ENCODE results near the gene RHOB.
"Not testable (repeated sequence)": the region's sequence is repeated elsewhere in the genome, so short reads cannot be mapped to it uniquely, and the experiment has no call there.

Gene RHOB

DNA sequence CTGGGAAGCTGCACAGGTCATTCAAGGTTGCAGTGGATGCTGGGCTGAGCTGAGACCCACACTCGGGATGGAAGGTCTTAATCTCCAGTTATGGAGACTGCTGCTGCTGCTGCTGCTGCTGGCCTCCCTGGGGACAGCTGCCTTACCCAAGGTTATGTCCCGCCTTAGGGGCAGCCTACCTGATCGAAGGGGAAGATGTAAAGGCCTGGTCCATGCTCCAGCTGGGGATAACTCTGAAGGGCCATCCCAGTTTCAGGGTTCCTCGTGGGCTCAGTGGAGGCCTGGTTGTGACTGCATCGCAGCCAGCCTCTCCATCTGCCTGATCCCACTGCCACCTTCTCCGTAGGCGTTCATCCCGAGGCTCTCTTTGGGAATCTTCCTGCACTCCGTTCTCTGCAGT is 33.0 kb downstream of the RHOB start:
- no peak for DNase-seq

DNA sequence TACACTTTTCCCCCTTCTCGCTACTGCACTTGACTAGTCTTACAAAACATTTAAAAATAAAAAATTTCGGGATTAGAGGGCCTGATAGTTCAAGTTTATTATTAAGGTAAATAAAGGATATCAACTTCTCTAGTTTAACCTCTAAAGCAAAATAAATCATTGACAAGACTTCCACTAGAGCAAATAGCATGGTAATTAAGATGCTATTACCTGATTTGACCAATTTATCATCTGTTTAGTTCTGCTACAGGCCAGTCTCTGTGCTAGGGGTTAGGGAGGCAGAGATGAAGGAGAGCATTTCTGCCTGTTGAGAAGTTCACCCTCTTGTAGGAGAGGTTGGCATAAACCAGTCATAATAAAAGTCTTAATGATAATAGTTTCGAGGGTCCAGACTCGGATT is 34.0 kb downstream of the RHOB start:
- DNase-seq, result no peak

DNA sequence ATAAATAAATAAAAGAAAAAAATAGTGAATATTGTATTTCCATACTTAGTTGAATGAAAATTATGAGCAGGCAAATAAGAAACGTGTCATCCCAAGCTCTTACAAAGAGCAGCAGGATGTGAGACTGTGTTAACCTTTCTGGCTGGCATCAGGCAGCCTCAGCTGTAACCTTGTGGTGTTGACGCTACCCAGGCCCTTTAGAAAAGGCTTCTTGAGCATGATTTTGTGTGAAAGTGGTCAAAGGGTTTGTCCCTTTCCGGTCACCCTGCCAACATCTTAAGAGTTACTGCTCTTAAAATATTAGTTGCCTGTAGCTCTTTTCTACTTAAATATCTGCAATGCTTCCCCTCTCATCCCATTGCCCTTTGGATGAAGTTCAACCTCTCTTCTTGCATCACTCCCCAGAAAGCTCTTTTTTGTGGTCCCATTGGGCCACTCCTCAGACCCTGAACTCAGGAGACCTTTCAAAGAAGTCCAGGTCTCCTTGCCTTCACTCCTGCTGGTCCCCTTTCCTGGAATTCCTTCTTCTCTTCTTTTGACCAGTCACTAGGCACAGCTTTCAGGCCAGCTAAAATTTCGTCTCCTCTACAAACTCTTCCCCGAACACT is 35.0 kb downstream of the RHOB start:
- no peak for DNase-seq

DNA sequence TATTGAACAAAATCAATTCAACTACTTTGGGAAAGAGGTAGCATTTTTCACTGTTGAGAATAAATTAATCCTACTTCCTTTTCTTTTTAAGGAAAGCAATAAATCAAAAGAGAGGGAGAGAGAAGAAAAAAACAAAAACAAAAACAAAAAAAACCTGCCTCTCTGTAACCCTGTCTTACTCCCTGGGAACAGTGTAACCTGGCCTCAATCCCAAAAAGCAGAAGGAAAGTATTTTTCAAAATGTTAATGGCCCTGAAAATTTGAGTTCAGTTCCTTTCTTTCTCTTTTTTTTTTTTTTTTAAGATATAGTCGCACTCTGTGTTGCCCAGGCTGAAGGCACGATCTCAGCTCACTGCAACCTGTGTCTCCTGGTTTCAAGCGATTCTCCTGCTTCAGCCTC is 35.9 kb downstream of the RHOB start:
- DNase-seq, result no peak

DNA sequence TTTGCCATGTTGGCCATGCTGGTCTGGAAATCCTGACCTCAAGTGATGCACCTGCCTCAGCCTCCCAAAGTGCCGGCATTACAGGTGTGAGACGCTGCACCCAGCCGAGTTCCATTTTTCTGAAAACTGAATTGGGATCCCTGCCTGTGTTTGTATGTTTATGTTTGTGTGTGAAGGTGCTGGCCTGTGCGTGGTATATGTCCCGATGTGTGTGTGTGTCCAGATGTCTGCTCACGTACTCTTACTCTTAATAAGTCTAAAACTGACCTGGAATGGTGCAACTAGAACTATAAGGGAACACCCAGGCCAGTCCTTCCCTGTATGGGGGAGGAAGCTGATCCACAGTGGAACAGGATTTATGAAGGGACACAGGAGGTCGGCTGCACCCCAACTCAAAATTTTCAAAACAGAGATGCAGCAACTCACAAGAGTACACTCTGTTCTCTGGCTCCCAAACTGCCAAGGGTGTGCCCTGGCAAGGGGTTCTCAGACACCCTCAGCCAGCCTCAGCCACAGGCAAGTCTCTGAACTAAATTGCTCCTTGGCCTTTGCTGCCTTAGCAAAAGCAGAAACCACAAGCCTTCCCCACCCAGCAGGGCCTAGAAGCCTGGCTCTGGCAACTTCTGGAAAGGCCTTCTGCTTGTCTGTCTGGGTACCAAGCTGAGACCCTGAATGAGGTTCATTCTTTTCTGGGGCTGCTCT is 36.5 kb downstream of the RHOB start:
- DNase-seq, result no peak

DNA sequence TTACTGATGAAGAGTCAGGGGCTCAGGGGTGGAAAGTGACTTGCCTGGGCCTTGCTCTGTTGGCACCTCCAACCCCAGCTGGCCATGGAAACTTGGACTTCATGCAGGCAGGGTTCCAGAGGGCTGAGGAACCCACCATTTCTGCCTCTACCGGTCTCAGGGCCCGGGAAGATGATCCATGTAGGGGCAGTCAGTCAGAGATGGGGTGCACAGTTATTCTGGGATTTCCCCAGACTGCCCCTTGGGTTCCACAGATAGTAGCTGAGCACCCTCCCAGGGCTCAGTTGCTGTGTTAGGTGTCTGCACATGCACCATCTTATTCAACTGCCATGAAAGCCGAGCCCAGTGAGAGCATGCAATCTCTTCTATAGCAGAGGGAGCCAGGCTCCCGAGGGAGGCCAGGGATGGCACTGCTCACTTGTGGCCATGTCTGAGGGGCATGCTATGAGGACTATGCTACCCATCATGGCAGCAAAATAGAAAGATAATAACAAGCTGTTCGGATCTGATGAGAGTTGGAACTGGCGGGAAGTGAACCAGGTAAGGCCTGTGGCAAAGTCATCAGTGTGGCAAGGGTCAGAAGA is 37.3 kb downstream of the RHOB start:
- DNase-seq, result no peak

DNA sequence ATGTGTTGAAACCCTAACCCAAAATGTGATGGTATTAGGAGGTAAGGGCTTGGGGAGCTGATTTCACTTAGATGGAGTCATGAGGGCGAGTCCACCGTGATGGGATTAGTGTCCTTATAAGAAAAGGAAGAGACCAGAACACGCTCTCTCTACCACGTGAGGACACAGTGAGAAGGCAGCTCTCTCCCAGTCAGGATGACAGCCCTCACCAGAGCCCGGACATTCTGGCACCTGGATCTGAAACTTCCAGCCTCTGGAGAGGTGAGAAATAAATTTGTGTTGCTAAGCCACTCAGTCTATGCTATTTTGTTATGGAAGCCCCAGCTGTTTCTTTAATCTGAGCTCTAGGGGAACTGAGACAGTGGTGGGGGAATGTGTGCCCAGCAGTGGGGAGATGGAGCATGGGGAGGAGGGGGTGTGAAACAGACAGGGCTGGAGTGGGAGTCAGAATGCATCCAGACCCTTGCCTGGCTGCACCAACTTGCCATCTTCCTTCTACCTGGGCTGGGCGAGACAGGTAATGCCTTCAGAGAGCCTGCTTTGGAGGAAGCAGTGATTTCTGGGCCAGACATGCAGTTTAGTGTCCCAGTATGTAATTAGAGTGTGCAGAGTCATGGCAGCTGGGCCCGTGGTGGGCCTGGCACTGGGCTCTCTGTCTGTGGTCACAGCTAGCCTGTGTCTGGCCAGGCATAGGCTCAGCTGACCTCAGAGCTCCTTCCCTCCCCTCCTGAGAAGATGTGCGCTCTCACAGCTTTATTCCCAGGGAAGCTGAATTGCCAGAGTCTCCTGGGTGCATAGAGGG is 38.1 kb downstream of the RHOB start:
- no peak for DNase-seq

DNA sequence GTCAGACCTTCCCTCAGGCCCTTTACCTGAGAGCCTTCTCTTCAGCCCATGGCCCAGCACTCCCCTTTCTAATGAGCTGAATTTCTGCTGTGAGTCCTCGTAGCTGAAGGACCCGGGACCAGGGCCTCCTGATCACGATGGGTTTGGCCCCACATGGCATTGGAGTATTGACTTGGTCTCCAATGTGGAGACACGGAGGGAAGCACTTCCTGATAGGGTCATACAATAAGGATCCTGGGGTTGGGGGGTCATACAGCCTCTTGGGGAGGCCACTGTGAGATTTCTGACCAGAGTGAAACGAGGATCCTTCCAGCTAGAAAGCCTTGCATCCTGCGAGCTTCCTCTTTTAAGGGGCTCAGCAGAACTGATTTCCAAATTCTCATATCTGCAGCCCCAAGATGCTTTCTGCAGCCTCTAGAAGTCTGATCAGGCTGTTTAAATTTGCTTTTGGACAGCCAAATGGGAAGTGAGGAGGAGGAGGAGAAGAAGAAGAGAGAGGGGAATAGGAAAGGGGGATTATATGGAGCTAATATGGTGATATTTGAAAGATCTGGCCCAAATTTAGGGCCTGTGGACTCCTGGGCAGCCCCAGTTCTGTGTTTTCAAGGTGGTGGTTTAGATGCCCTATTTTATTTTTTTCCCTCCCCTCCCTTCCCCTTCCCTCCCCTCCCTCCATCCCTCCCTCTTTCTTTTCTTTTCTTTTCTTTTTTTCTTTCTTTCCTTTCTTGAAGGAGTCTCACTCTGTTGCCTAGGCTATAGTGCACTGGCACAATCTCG is 38.9 kb downstream of the RHOB start:
- no peak for DNase-seq

DNA sequence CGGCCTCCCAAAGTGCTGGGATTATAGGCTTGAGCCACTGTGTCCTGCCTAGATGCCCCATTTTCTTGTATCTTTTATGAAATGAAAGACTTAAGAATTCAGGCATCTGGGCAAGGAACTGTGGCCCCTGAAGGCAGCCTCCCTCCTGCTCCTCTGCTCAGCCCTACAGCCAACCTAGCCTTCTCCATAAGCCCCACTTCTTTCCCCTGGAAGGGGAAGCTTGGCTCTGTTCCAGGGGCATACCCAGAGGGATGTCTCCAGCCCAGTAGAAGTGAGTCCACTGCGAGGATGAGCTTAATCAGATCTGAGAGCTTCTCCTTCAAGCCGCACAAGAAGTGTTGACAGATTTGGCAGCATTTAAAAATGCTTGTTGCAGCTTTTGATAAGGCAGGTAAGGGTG is 39.7 kb downstream of the RHOB start:
- no peak for DNase-seq

DNA sequence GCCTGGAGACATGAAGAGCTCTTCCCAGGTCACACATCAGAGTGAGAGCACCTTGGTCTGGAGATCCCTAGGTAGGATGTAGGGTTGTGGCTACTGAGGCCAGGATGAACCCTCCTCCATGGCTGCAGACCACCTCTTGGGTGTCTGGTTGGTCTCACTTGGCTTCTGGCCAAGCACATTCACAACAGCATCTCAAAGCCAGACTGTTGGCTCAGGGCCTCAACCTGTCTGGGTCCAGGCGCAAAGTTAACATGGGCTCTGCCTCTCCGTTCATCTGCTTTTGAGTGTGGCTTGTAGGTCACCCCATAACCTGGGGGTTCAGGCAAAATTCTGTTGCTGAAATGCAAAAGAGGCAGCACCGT is 40.1 kb downstream of the RHOB start:
- no peak for DNase-seq

DNA sequence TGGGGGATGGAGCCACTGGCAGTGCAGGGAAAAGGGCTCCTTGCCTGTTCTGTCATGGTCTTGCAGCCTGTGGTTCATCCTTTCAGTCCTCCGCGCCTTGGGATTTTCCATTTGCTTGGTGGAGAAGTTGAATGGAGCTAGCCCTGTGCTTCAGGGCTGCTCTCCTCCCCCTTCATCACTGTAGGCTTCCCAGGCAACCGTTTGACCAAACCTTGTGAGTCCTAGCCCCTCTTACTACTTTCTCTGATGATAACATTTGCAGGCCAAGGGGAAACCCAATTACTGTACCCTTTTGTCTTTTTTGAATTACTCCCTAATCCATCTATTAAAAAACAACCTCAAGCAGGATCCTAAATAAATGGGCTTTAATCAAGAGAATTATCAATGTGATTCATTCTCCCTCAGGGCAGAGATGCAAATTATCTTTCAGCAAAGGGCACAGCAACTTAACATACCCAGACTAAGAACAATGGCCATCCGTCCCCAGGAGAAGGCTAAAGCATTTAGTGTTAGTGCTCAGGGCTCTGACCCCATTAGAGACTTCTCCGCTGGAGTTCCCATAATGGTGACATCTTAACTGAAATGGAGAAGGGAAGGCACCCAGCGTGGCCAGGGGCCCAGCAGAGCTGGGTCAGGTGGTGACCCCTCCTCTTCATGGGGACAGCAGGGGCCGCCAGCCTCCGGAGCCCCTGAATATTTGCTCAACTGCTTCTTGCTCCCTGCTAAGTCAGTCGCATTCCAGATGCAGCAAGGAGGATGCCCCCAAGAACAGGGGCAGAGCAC is 40.7 kb downstream of the RHOB start:
- DNase-seq, result no peak

DNA sequence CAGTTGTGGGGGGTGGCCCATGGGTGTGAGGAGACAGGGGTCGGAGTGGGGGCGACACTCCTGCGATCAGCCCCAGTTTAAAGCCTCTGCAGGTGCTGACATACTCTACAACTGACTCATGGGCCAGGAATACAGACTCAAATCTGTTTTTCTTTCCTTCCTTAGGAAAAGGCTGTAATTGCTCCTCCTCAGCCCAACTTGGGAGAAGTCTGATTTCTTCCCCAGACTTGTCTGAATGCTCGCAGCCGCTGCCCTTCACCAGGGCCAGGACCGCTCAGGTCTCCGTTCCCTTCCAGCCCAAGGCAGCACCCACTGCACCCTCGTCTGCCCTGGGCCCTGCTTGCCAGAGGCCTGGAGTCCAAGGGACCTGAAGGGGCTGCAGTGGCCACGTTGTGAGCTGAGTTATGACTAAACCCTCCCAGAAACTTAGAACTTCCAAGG is 41.3 kb downstream of the RHOB start:
- no peak for DNase-seq

DNA sequence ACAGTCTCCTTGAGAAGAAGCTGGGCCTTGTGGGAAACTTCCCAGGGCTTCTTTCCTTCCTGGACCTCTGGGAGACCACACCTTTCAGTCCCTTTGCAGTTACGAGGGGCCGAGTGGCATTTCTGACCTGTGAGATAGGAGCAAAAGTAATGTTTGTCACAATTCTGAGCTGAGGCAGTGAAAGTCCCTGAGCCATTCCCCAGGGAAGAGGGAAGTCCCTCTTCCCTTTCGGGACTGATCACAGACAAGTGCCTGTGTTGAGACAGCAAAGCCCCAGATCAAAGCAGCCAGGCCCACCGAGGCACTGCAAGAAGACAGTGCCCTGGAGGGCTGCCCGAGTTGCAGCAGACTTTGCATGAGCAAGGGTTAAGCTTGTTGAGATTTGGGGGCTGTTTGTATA is 41.9 kb downstream of the RHOB start:
- no peak for DNase-seq

DNA sequence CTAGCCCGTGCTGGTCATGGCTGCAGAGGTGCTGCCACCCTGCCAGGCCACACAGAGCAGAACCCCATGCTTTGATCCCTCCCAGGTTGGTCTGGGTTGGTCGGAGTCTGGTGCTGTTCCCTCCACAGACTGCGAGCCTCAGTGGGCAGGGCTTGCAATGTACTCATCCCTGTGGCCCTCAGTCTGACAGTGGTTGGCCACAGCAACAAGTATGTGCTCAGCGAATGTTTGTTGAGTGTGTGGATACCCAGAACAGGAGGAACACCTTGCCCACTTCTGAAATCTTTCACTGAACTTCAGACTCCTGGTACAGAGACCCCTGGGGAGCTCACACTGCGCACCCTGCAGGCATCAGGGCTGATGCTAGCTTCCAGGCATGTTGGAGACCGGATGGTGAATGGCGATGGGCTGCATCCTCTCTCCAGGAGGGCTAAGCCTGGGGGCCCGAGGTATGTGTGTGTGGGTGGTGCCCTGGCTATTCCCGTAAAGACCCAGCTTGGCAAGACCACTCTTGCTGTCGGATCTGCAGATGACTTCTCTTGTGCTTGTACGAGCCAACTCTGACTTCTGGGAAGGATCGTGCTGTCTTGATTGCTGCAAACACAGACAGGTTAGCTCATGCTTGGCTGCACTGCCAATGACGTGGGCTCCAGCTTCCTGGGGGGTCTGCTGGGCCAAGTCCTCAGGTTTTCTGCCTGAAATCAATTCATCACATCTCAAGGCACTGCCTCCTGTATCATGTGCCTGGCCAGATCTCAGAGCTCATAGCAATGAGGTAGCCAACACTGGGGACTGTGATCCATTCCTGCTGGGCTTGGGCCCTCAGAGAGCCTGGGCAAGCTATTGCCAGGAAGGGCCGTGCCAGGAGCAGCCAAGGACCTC is 43.7 kb downstream of the RHOB start:
- no peak for DNase-seq

DNA sequence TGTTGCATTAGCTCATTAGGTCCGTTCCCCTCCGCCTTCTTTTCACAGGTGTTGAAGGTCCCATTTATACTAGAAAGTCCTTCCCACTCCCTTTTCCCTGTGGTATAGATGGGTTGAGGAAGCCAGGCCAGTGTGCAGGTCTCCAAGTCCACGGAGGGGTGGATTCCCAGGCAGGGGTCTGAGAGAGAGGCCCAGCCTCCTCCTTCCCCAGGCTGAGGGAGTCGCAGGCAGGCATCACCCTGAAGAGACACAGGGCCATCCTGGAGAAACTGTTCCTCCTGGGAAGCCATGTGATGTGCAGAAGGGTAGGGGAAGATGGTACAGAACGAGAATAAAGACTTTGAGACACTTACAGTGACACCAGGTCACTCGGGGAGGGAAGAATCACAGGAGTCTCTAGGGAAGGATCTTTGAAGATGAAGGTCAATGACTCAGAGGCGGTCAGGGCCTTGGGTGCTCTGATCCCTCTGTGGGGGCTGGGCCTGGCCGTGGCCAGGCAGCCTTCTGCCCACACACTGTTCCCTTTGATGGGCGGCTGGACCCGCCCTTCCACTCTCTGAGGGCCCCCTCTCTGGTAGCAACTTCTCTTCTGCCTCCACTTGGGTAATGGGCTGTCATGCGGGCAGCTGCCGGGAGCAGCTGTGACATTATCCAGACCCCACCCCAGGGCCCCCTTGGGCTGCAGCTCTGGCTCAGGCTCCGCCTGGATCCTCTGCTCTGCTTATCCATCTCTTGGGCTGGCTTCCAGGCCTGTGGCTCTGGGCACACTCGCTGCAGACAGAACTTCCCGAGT is 45.1 kb downstream of the RHOB start:
- DNase-seq, result no peak

DNA sequence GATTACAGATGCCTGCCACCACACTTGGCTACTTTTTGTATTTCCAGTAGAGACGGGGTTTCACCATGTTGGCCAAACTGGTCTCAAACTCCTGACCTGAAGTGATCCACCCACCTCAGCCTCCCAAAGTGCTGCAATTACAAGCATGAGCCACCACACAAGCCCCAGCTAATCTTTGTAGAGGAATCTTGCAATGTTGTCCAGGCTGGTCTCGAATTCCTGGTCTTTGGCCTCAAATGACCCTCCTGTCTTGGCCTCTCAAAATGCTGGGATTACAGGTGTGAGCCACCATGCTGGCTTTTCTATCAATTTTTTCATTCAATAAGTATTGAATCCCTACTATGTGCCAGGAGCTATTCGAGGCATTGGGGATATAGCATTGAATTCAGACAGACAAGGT is 46.2 kb downstream of the RHOB start:
- DNase-seq, result not testable (repeated sequence)

DNA sequence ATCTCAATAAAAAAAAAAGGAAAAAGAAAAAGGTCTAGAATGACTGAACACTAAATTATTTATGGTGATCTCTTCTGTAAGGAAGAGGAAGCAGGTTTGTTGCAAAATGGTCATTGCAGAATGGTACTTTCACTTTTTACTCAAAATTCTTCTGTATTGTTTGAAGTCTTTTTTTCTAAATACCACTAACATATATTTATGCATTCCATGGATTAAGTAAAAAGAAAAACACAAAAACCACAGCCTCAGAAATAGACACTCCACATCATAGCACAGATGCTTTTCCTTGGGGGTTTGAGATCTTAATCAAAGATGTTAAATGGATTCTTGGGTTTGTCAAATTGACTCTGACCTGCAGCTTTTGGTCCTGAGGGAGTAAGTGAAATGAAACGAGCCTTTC is 47.4 kb downstream of the RHOB start:
- DNase-seq, result no peak

DNA sequence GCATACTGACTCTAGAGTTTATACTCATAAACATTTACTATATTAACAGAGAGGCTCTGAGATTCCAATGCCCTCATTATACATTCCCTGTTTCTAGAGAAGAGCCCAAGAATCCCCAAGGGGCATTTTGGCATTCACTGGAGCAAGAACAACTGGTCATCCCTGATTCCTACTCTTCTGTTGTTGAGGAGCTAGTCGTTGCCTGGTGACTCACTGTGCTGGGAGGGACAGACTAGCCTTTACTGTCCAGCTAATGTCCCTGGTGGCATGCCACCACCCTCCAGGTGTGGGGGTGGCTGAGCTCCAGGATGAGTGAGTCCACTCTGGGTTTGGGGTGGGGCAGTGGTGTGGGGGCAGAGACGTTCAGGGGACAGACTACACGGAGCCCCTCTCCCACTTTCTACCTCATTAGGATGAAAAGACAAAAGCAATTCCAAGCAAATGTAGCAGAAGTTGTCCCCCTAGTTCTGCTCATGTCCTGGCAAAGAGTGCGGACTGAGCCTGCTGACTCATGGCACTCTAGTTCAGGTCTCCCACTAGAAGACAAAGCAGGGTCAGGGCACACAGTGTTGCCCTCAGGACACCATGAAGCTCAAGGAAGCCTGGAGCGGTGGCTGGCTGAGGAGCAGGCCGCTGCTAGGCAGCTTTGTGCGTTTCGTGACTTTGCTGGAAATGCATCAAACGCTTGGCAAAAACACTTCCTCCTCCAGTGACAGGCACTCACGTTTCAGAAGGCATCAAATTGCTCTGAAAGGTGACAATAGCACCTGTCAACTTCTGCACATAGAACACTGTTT is 49.4 kb downstream of the RHOB start:
- no peak for DNase-seq

DNA sequence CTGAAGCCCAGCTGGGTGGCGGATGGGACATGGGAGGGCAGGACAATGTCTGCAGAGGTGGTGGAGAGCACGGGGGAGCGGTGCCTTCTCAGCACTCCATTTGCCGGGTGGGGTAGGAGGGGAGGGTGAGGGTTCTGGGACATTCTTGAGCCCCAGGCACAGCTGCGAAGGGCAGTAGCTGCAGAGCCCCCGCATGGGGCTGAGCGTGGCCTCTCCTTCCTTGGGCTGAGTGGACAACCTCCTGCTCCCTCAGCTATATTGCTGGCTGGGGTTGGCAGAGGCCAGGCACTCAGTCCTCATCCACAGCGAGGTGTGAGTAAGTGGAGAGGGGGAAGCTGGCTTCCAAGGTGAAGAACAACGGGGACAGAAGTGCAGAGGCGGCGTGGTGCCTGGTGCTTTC is 50.1 kb downstream of the RHOB start:
- no peak for DNase-seq
